Suppressor macrophage treated with lipopolysaccharide for 4 hours (primary cell): ENCODE results near the gene RPL5.
A peak's percentile ranks its signal among the peaks of the same experiment; 100 is the strongest.
"Not testable (repeated sequence)": the region's sequence is repeated elsewhere in the genome, so short reads cannot be mapped to it uniquely, and the experiment has no call there.

ENCODE experiments used
- DNase-seq: peaks from one replicate; pipeline ENCODE4 v3.0.0-alpha.2; 2020

RPL5 gene

GRCh38 chr1:92831762-92832536 lies at the start of gene RPL5:
TSS of gene RPL5 (plus strand) at chr1:92832040. CDS start at chr1:92832115, 75 bp downstream.
- DNase-seq = peak; percentile 99

GRCh38 chr1:92783550-92783949 lies 48.3 kb upstream of the RPL5 start:
- DNase-seq = not testable (repeated sequence)

DNA sequence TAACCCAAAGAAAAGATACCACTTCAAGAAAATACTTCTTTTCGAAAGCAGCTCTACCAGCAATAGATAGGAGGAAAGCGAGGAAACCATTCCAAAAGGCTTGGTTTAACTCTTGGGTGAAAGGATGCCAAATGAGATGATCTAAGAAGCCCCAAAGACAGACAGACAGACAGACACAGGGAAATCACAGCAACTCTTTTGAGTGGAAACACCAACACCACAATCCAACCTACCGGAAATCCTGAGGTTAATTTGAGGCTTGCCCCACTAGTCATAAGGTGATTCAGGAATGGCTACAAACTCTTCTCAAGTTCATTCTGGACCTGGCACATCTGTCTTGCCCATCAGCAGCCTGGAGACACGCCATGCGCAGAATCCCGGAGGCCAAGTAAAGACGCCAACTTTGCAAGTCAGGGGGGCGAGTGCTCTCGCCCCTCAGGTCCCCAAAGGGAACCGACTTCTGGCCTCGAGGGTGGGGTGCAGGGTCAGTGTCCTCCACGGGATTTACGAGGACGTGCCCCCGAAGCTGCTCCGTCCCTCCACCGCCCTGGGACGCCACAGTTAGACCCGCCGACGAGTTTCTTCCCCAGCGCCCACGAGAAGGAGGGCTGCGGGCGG lies 47.7 kb upstream of the RPL5 start:
- peak; percentile 21 for DNase-seq

DNA sequence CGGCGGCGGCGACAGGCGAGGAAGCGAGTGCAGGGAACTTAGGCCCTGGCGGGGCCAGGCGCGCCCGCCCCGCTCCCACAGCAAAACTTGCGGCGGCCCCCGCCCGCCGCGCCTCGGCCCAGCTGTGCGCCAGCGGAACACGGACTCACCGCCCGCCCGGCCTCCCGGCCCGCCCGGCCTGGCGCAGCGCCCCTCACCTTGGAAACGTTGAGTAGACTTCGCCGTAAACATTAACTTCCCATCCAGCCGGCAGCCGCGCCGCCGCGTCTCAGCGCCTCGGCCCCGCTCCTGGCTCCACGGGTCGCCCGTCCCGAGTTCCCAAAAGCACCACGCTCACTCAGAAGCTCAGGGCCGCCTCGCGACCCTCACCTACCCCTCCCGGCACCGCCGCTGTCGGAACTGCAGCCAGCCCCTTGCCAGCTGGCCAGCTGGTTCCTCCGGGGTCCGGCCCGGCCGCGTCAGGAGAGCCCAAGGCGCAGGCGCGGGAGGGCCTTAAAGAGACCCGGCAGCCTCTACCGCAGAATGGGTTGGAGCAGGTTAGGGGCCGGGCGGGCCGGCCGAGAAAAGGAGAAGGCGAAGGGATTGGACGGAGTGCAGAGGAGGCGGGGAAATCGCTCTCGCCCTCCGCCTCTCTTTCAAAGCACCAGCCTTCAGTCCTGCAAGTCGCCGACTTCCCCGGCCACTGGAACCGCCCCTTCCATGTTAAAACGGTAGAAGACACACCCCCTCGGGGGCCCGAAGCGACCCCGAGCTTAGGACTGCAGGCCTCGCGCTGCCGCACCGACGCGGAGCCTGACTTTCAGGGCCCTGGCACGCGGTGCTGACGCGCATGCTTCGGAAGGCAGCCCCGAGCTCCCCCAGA lies 47.0 kb upstream of the RPL5 start, which contains the start of gene EVI5:
Gene EVI5, minus strand, starts transcription at position 470 of the 862 bp plus-strand sequence. CDS start 48,562 bp downstream, outside the sequence.
- peak; percentile 98 for DNase-seq

- DNase-seq = peak; percentile 34
Measured at GRCh38 chr1:92786111-92786901, 45.5 kb upstream of the RPL5 start.

DNA sequence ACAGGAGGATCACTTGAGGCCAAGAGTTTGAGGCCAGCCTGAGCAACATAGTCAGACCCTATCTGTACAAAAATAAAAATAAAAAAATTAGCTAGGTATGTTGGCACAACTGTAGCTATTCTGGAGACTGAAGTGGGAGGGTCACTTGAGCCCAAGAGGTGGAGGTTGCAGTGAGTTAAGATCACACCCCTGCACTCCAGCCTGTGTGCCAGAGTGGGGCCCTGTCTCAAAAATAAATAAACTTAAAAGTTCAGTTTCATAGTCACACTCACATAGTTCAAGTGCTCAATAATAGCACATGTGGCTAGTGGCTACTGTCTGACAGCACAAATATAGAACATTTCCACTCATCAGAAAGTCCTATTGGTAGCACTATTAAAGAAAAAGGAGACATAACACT lies 41.8 kb upstream of the RPL5 start:
- no peak for DNase-seq

GRCh38 chr1:92790867-92791266 lies 41.0 kb upstream of the RPL5 start:
- DNase-seq = no peak

DNA sequence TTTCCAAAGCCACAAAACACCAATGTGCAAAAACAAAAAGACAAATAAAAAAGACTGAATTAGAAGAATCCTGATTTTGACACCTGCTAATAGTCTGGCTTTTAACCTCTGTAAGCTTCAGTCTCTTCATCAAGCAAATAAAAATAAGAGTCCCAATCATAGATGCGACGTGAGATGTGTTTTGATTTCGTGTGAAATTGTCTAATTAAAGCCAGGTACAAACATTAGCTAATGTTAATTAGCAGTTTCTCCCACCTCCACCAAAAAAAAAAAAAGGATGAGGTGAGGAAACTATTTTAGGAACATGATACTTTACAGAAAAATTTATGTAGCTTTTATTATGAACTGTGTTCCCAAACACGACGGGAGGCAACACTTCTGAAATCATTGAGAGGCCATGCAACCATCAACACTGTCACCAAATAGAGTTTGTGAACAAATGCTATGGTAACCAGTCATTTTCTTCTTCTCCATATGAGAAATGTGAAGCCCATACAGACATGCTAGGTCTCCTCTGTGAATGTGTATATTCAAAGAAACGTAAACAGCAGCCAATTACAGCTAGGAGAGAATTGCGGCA lies 40.3 kb upstream of the RPL5 start:
- no peak for DNase-seq

GRCh38 chr1:92792340-92792782 lies 39.5 kb upstream of the RPL5 start:
- no peak for DNase-seq

- DNase-seq = peak; percentile 8
Measured at GRCh38 chr1:92795166-92795565, 36.7 kb upstream of the RPL5 start.

GRCh38 chr1:92797297-92797696 lies 34.5 kb upstream of the RPL5 start:
- DNase-seq = no peak

- no peak for DNase-seq
Measured at GRCh38 chr1:92797961-92798360, 33.9 kb upstream of the RPL5 start.

DNA sequence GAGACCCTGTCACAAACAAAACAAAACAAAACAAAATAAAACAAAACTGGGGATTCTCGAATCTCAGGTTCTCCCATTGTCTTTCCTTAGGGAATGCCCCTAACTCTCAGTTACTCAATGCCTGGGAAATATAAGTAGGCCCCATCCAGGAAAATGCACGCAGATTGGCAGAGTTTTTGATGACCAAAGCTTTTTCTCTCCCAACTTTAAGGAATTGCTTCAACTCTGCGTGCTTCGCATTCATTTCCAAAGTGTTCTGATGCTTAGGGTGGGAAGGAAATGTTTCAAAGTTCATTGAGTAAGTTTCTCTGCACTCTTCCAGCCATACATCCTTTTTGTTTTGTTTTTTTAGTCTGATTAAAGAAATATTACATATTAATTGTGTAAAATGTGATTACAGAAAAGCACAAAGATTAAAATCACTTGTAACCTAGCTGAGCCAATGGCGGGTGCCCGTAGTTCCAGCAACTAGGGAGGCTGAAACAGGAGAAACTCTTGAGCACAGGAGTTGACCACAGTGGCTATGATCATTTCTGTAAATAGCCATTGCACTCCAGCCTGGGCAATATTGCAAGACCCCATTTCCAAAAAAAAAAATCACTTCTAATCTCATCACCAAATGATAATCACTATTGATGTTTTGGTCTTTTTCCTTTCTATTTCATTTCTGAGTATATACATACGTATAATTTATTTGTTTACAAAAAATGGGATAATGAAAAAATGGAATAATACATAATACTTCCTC lies 28.5 kb upstream of the RPL5 start:
- DNase-seq = no peak

GRCh38 chr1:92804721-92805201 lies 27.1 kb upstream of the RPL5 start:
- DNase-seq = peak; percentile 30

DNA sequence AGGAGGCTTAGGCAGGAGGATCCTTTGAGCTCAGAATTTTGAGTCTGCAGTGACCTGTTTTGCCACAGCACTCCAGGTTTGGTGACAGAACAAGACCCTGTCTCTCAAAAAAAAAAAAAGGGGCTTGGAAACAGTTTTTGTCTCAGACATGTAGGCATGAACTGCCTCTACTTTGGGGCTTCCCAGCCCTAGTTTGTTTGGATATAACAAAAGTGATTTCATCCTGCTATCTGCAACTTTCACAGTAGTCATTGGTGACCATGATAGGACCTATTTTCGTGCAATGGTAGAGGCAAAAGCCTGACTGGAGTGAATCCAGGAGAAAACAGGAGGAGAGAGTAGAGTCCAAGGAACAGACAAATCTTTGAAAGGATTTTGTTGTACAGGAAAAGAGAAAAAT lies 26.6 kb upstream of the RPL5 start:
- DNase-seq = no peak

GRCh38 chr1:92808381-92808780 lies 23.5 kb upstream of the RPL5 start:
- DNase-seq = no peak

GRCh38 chr1:92816732-92817131 lies 15.1 kb upstream of the RPL5 start:
- no peak for DNase-seq

- no peak for DNase-seq
Measured at GRCh38 chr1:92817137-92817697, 14.6 kb upstream of the RPL5 start.

- DNase-seq = peak; percentile 58
Measured at GRCh38 chr1:92817986-92818764, 13.7 kb upstream of the RPL5 start.

DNA sequence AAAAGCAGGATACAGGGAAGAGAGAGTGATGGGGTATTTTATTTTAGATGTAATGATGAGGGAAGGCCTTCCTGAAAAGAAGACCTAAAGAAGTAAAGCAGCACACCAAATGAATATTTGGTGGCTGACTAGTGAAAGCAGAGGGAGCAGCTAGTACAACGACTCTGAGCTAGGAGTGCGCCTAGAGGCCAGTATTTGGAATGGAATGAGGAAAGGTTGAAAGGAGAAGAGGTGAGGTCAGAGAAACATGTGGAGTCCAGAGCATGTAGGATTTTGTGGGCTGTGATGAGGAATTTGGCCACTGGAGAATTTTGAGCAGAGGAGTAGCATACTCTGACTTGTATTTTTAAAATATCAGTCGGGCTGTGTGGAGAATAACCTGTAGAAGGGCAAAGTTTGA lies 11.8 kb upstream of the RPL5 start:
- no peak for DNase-seq
